HG03354 (cell line): ENCODE measurements around the gene POGLUT3.

ENCODE experiments used
- ATAC-seq: cut with Tn5 transposase; IDR thresholded peaks from one replicate; pipeline ENCODE4 v1.9.1; 2021; ENCODE audit warnings: mild to moderate bottlenecking; ENCODE audit not compliant: unreplicated experiment, poor library complexity, severe bottlenecking

POGLUT3 gene

GRCh38 chr11:108498046-108498815 lies at the start of gene POGLUT3:
Gene POGLUT3 (minus strand): TSS chr11:108498384. CDS start chr11:108498366, 18 bp downstream.
- ATAC-seq = peak; percentile 70

- ATAC-seq = no peak
Measured at GRCh38 chr11:108545909-108546501, 47.8 kb upstream of the POGLUT3 start.

- ATAC-seq = no peak
Measured at GRCh38 chr11:108543316-108543964, 45.3 kb upstream of the POGLUT3 start.

GRCh38 chr11:108541531-108541930 lies 43.3 kb upstream of the POGLUT3 start:
- no peak for ATAC-seq

- ATAC-seq = no peak
Measured at GRCh38 chr11:108538502-108538901, 40.3 kb upstream of the POGLUT3 start.

- no peak for ATAC-seq
Measured at GRCh38 chr11:108538022-108538424, 39.8 kb upstream of the POGLUT3 start.

GRCh38 chr11:108536783-108537182 lies 38.6 kb upstream of the POGLUT3 start:
- no peak for ATAC-seq

- no peak for ATAC-seq
Measured at GRCh38 chr11:108535384-108535955, 37.3 kb upstream of the POGLUT3 start.

- ATAC-seq = no peak
Measured at GRCh38 chr11:108534274-108534882, 36.2 kb upstream of the POGLUT3 start.

GRCh38 chr11:108530426-108530825 lies 32.2 kb upstream of the POGLUT3 start:
- ATAC-seq = no peak

GRCh38 chr11:108527382-108527781 lies 29.2 kb upstream of the POGLUT3 start:
- ATAC-seq = no peak

GRCh38 chr11:108525161-108525560 lies 27.0 kb upstream of the POGLUT3 start:
- no peak for ATAC-seq

- no peak for ATAC-seq
Measured at GRCh38 chr11:108524422-108524821, 26.2 kb upstream of the POGLUT3 start.

GRCh38 chr11:108522318-108522717 lies 24.1 kb upstream of the POGLUT3 start:
- ATAC-seq = no peak

GRCh38 chr11:108518581-108518980 lies 20.4 kb upstream of the POGLUT3 start:
- no peak for ATAC-seq

- ATAC-seq = no peak
Measured at GRCh38 chr11:108516125-108516524, 17.9 kb upstream of the POGLUT3 start.

- ATAC-seq = no peak
Measured at GRCh38 chr11:108512708-108513107, 14.5 kb upstream of the POGLUT3 start.

GRCh38 chr11:108511851-108512474 lies 13.8 kb upstream of the POGLUT3 start:
- ATAC-seq = no peak

- no peak for ATAC-seq
Measured at GRCh38 chr11:108508653-108509593, 10.7 kb upstream of the POGLUT3 start.
